Measurements from ENCODE around the gene PAK5. TPM values are rescaled to one million over a fixed set of nuclear protein-coding genes. Genes with fewer than 3 reads are reported as not detected.

The PAK5 gene
- total RNA-seq, 6 experiments from 2014 or later, result not detected

DNA sequence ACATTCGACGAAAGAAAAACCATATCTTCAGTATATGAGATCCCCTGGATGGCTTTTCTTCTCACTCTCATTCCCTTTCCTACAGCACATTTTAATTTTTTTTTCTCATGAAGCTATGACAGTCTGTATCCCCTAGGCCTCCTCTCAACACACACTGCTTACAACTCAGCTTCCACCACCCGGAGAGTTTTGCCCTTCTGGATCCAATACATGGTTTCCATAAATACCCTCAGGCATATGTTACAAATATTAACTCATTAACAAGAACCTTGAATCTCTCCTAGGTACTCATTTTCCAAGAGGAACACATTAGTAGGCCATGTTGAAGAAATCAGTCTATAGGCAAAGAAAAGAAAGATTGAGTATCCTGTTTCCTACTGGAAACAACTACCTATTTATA lies 44.0 kb downstream of the PAK5 start:
- Mint-ChIP-seq H3K27me3 (ENCODE audit: insufficient read depth) (no peaks in the 10 kb centered on the region), H3K9me3 (peaks cover 51% of the 10 kb centered on the region), H3K4me3 (no peak overlapping the region), H3K36me3 (ENCODE audit: low read depth) (no peaks in the 10 kb centered on the region), H3K27ac (no peak overlapping the region), H3K4me1 (ENCODE audit: low read depth) (no peaks in the 10 kb centered on the region)
- DNase-seq, result no peak
- TF ChIP-seq, protein P1, sequence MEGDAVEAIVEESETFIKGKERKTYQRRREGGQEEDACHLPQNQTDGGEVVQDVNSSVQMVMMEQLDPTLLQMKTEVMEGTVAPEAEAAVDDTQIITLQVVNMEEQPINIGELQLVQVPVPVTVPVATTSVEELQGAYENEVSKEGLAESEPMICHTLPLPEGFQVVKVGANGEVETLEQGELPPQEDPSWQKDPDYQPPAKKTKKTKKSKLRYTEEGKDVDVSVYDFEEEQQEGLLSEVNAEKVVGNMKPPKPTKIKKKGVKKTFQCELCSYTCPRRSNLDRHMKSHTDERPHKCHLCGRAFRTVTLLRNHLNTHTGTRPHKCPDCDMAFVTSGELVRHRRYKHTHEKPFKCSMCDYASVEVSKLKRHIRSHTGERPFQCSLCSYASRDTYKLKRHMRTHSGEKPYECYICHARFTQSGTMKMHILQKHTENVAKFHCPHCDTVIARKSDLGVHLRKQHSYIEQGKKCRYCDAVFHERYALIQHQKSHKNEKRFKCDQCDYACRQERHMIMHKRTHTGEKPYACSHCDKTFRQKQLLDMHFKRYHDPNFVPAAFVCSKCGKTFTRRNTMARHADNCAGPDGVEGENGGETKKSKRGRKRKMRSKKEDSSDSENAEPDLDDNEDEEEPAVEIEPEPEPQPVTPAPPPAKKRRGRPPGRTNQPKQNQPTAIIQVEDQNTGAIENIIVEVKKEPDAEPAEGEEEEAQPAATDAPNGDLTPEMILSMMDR (IDR thresholded peaks at IDR 0.05), result no peak

DNA sequence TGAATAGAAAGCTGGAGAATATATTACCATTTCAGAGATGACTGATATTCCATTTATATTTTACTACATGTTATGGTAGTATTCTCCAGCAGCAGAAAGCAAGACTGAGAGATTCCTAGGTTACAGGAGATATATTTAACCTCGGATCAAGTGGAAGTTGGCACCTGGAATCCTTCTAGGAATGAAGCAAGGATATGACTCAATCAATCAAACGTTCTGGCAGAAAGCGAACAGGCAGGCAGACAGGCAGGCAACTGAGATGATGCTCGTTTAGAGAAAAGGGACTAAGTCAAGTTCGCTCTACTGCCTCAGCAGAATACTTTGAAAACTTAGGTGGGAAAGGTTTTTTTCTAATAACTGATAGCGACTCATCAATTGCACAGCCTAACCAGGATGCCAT lies 46.2 kb downstream of the PAK5 start:
- no peaks in the 10 kb centered on the region for H3K27me3 Mint-ChIP-seq (ENCODE audit: insufficient read depth)
- H3K9me3 Mint-ChIP-seq, result peaks cover 60% of the 10 kb centered on the region
- DNase-seq, result no peak
- peaks cover 5% of the 10 kb centered on the region; the same call in 1 of the 2 replicates for H3K36me3 Mint-ChIP-seq (ENCODE audit: low read depth)
- H3K27ac Mint-ChIP-seq, result no peak overlapping the region
- TF ChIP-seq, protein P1 (IDR thresholded peaks at IDR 0.05), result no peak
- H3K4me1 Mint-ChIP-seq (ENCODE audit: low read depth), result no peaks in the 10 kb centered on the region
- H3K4me3 Mint-ChIP-seq, result no peak overlapping the region

- Mint-ChIP-seq H3K4me1 (ENCODE audit: low read depth) (no peaks in the 10 kb centered on the region), H3K27ac (no peak overlapping the region), H3K36me3 (ENCODE audit: low read depth) (peaks cover 5% of the 10 kb centered on the region; the same call in 1 of the 2 replicates), H3K9me3 (peaks cover 61% of the 10 kb centered on the region), H3K27me3 (ENCODE audit: insufficient read depth) (no peaks in the 10 kb centered on the region), H3K4me3 (no peak overlapping the region)
- TF ChIP-seq, protein P1 (IDR thresholded peaks at IDR 0.05), result no peak
- DNase-seq, result no peak
Measured at GRCh38 chr20:9789131-9789530, 49.7 kb downstream of the PAK5 start.

- Mint-ChIP-seq H3K27ac (no peak overlapping the region), H3K36me3 (ENCODE audit: low read depth) (no peaks in the 10 kb centered on the region), H3K4me1 (ENCODE audit: low read depth) (no peaks in the 10 kb centered on the region)
Measured at GRCh38 chr20:9775176-9775575, 63.7 kb downstream of the PAK5 start.

DNA sequence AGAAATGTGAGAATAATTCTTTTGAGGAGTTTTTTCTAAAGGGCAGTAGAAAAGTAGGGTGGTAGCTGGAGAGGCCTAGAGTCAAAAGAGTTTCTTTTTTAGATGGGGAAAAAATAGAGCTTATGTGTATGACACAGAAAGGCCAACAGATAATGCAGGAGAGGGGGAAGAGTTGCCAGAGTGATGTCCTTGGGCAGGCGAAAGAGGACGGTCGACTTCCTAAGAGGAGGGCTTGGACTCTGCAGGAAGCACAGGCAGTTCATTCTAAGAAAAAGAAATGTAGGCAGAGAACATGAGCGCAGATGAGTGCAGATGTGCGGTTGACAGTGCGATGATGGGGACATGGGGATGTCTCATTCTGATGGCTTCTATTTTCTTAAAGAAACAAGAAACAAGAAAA lies 68.9 kb downstream of the PAK5 start:
- no peak for DNase-seq
- TF ChIP-seq, protein P1 (IDR thresholded peaks at IDR 0.05), result no peak
- no peak overlapping the region for H3K4me3 Mint-ChIP-seq
- H3K27me3 Mint-ChIP-seq (ENCODE audit: insufficient read depth), result no peaks in the 10 kb centered on the region; the same call in 1 of the 2 replicates
- no peaks in the 10 kb centered on the region for H3K4me1 Mint-ChIP-seq (ENCODE audit: low read depth)
- H3K9me3 Mint-ChIP-seq, result peaks cover 58% of the 10 kb centered on the region
- H3K27ac Mint-ChIP-seq, result no peak overlapping the region
- H3K36me3 Mint-ChIP-seq (ENCODE audit: low read depth), result no peaks in the 10 kb centered on the region

More at GRCh38 chr20:9775176-9775575, 63.7 kb downstream of the PAK5 start:
- no peak for DNase-seq
- Mint-ChIP-seq H3K27me3 (ENCODE audit: insufficient read depth) (no peaks in the 10 kb centered on the region), H3K9me3 (peaks cover 43% of the 10 kb centered on the region), H3K4me3 (no peak overlapping the region)
- TF ChIP-seq, protein P1 (IDR thresholded peaks at IDR 0.05), result no peak

- Mint-ChIP-seq H3K4me1 (ENCODE audit: low read depth) (no peaks in the 10 kb centered on the region), H3K27me3 (ENCODE audit: insufficient read depth) (no peaks in the 10 kb centered on the region), H3K27ac (no peak overlapping the region), H3K36me3 (ENCODE audit: low read depth) (no peaks in the 10 kb centered on the region; the same call in 1 of the 2 replicates), H3K4me3 (no peak overlapping the region), H3K9me3 (peaks cover 52% of the 10 kb centered on the region)
- no peak for DNase-seq
- TF ChIP-seq, protein P1 (IDR thresholded peaks at IDR 0.05), result no peak
Measured at GRCh38 chr20:9761476-9761875, 77.4 kb downstream of the PAK5 start.

Measured in HFFc6 (cell line).